ENCODE data around the gene PPP1R1C. TPM values are rescaled to one million over a fixed set of nuclear protein-coding genes. Genes with fewer than 3 reads are reported as not detected.

The PPP1R1C gene
- total RNA-seq, 2 donors from 2014 or later = 0.43 to 0.93 TPM

DNA sequence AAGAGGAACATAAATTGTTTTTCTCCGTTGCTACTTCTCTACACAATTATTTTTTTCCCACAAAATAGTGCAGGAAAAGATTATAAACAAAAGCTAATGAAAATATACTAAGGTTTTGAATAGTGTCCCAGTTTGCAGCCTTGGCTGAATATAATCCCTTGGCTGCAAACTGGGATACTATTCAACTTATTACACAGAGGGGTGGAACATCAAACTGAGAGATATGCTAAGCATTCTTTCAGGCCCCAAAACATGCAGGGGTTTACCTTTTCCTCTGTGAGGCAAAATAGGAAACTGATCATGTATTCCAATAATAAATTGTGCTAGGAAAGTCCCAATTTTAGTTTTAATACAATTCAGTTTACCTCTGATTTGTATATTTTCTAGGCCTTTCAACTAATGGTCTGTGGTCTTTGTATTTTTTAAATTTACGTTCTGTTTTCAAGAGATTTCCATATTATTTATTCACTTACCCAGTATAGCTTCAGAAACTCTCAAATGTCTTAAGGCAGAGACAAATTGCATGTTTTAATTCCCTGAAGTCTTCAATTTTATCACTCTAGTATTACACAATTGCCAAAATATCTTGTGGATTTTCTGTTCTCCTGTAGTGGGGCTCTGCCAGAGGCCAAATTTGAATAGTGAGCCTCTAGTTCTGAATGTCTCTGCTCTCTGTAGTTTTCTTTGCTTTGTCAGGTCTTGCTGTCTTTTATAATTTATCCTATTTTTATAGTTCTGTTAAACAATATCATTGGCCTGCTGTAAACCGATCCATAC lies 63.9 kb downstream of the PPP1R1C start:
- no peak for DNase-seq (ENCODE audit: low spot score)
- intact Hi-C loops (cut with DNase I) = no loop called here

DNA sequence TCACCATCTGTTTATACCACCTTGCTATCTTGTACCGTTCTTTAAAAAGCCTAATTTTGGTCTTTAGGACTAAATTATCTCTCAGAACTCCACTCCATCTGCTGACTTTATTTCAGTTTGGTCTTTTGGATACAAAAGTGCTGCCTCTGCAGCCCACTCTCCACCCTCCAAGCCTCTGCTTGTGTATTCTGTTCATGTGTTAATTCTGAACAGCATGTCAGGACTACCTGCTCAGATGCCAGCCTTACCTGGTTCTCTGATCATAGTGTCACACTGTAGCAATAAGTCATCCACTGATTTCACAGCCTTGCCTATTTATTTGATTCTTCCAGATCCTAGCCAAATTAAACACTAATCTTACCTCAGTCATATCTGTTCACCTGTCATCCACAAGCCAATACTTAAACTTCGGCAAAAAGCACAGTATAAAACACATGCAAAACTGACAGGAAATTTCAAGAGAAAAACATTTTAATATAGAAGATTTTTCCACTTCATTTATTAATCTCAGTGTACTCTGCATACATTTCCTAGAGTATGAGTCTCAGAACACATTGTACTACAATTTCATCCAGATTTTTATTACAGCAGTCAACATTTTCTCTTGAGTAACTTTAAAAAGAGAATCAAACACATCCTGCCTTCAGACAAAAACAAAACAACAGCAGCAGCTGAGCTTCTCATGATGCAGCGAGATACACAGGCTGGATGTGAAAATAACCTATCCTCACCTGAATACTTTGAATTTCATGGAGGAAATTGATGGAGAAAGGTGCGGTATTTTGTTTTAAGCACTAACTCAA lies 64.9 kb downstream of the PPP1R1C start:
- intact Hi-C loops (cut with DNase I) = no loop called here
- no peak for DNase-seq (ENCODE audit: low spot score)

DNA sequence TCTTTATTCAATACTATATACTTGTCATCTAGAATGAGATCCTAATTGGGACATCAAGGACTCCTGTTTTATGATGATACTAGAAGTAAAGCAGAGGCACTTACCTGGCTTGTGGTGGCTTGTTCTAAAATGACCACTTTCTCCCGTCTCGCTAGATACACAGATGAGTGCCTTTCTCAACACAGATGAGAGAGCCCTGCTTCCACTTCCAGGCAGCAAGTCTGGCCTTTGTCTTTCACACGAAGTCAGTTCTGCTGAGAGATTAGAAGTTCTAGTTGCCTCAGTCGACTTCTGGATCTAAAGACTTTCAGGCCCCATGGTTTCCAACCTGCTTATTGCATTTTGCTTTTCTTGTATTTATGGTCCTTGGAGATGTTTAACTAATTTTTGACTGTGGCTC lies 70.3 kb downstream of the PPP1R1C start:
- intact Hi-C loops (cut with DNase I) = no loop called here
- no peak for DNase-seq (ENCODE audit: low spot score)

DNA sequence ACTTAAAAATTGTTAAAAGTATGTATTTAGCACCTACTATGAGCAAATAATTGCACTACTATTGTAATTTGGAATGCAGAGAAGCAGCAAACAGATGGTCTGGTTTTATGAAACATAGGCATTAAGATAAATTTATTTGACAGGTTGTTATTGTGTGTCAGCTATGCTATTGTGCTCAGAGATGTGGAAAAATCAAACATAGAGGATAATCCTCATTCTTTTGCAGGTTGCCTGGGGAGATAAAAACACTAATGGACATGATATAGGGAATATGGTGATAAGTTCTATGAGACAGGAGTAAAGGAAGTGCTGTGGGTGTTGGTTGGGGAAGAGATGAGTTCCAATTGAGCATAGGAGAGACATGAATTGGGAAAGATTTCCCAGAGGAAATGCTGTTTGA lies 71.3 kb downstream of the PPP1R1C start:
- intact Hi-C loops (cut with DNase I) = no loop called here
- no peak for DNase-seq (ENCODE audit: low spot score)

DNA sequence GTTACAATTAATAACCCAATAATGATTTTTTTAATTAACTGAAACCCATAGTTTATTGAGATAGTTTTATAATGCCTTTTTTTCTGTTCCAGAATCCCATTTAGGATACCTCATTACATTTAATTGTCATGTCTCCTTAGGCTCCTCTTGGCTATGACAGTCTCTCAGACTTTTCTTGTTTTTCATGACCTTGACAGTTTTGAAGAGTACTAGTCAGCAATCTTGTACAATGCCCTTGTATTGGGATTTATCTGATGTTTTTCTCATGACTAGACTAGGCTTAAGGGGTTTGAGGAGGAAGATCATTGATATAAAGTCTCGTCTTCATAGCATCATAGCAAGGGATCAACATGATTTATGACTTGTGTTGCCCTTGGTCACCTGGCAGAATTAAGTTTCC lies 72.4 kb downstream of the PPP1R1C start:
- intact Hi-C loops (cut with DNase I) = no loop called here
- DNase-seq (ENCODE audit: low spot score) = no peak

DNA sequence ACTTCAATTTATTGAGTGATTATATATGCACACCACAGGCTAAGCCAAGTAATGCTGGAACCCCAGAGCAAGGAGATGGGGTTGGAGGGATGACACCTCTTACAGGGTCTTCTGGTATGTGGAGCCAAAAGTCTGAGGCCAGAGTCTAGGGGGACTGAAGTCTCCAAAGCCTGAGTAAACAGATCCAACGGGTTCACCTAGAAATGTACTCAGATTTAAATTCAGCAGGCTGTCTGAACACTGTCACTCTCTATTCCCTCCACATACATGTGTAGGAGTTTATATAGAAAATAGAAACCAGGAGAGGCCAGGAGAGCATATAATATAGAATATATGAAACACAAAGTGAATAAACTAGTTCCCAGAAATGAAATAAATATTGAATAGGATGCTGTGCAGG lies 76.1 kb downstream of the PPP1R1C start:
- DNase-seq (ENCODE audit: low spot score) = no peak
- intact Hi-C loops (cut with DNase I) = loop anchor here in 1 of 2 donors (10.0 kb wide), 1 partner anchor 87 kb away; no protein-coding TSS in a partner anchor

DNA sequence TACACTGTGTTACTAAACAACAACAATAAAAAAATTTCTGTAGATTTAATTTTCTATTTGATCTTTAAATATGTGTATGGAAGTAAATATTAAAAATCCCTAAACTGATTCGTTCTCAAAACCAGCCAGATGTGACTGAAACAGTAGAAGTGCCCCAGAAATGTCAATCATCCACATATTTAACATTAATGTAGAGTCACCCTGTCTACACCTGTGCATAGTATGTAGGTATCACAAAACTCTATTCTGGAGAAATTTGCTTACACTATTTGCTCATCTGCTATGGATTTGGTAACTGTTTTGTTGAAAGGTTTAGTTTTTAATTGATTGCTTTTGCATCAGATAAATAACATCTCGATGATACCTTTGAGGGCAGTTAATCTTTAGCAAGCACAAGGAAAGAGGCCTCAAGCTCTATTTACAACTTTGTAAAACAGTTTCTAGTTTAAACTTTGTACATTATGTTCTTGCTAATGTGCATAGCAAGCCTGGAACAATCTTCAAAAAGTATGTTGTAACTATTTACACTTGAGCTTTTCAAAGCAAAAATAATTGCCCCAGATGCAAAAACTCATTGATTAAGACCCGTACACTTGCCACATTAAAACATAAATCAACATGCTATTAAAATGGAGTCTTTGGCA lies 76.8 kb downstream of the PPP1R1C start:
- intact Hi-C loops (cut with DNase I) = loop anchor here in 1 of 2 donors (10.0 kb wide), 1 partner anchor 88 kb away; no protein-coding TSS in a partner anchor
- no peak for DNase-seq (ENCODE audit: low spot score)

DNA sequence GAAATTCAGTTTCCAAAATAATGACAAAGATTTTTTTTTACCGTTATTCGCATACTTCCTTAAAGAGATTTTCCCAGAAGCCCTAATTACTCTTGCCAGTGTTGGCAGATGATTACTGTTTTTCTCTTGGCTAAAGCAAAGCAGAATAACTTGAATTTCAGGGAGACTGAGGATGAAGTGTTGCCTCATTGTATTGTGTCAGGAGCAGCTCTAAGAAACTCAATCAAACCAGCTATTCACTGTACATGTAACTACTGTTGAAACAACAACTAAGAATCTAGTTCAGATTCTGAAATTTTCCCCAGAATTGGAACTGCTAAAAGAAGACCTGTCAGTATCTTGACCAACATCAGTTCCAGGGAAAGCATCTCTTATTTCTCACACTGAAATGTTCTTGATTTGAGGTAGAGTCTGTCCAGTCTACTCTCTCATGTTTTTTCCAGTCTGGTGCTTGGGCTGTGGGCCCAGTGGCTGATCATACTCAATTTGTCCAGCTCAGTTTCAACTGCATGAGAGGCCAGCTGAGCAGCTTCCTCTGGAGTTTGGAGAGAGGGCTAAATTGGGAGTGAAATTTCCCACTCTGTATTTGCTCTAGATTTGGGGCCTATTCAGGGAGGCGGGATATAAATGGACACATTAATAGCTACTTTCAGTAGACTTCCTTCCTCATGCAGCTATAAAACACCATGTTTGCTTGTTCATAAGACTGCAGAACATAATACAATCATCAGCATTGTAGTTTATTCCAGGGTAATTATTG lies 78.5 kb downstream of the PPP1R1C start:
- DNase-seq (ENCODE audit: low spot score) = no peak
- intact Hi-C loops (cut with DNase I) = loop anchor here in 1 of 2 donors (10.0 kb wide), 1 partner anchor 89 kb away; no protein-coding TSS in a partner anchor

DNA sequence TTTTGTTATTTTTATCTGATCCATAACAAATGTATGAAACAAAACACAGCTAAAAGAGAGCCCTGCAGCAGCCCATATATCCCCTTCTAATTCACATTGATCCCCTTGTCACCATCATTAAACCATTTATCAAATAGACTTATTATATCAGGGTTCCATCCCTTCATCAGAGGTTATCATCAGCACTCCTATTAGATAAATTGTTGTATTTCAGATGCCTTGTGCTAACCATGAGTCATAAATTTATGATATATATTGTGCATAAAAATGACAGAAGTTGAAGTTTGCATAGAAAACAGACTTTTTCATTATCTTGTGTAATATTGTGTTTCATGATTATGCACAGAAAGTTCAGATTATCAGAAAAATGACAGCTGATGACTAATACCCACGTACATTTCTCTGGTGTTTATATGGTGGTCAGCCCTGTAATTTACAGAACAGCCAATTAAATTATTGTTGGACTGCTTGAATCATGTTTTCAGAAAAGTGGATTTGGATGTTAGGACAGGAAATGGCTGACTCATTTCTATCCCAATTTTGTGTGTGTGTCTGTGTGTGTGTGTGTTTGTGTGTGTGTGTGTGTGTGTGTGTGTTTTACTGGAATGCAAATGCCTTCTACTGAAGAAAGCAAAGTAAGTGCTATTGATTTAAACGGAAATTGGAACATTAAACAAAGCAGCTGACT lies 80.9 kb downstream of the PPP1R1C start:
- no peak for DNase-seq (ENCODE audit: low spot score)
- intact Hi-C loops (cut with DNase I) = loop anchor here in 1 of 2 donors (10.0 kb wide), 1 partner anchor 92 kb away; no protein-coding TSS in a partner anchor

DNA sequence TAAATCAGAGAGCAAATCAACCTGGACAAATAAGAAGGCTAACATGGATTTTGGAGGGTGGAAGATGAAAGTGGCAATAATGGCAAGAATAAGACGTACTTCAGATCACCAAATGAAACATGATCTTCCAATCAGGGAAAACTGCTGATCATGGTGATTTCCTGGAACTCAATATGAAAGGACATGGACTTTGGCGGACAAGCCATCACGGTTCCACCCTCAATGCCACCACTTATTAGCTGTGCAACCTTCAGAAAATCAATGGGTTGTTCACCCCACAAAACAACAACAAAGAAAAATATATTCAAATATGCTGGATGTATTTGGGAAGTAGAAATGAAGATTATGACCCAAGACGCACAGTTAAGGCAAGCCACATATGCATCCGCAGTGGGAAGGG lies 81.7 kb downstream of the PPP1R1C start:
- no peak for DNase-seq (ENCODE audit: low spot score)
- intact Hi-C loops (cut with DNase I) = loop anchor here in 1 of 2 donors (10.0 kb wide), 1 partner anchor 93 kb away; no protein-coding TSS in a partner anchor

DNA sequence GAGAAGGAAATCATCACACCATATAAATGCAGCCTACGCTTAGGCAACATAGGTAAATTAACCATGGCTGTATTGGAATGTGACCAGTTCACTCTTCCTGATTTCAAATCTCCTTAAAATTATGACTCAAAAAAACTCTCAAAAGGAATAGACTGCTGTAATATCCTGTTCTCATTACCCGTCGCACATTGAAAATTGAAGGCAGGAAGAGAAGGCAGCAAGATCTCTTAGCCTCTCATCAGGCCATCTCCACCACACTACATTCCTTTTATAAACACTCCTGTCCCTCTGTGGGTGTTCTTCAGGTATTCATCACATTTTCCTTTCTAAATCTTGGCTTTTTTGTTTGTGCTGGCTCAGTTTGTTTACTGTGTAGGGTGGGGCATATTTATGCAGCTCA lies 83.2 kb downstream of the PPP1R1C start:
- no peak for DNase-seq (ENCODE audit: low spot score)
- intact Hi-C loops (cut with DNase I) = loop anchor here in 1 of 2 donors (10.0 kb wide), 1 partner anchor 94 kb away; no protein-coding TSS in a partner anchor

DNA sequence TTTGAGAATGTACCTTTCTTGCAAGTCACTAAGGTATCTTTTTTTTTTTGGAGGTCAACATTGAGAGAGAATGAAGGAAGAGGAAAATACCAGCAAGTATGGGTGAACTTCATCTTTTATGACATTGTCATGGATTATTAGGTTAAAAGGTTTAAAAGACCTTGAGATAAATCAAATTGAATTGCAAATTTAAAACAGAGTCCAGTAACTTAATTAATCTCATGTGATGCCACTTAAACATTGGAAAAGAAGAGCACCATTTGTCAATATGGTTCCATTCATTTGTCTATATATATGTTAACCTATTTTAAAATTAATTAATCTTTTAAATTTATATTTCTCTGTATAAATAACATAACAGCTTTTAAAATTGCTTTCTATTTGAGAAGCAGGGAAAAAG lies 83.8 kb downstream of the PPP1R1C start:
- no peak for DNase-seq (ENCODE audit: low spot score)
- intact Hi-C loops (cut with DNase I) = loop anchor here in 1 of 2 donors (10.0 kb wide), 1 partner anchor 95 kb away; no protein-coding TSS in a partner anchor

DNA sequence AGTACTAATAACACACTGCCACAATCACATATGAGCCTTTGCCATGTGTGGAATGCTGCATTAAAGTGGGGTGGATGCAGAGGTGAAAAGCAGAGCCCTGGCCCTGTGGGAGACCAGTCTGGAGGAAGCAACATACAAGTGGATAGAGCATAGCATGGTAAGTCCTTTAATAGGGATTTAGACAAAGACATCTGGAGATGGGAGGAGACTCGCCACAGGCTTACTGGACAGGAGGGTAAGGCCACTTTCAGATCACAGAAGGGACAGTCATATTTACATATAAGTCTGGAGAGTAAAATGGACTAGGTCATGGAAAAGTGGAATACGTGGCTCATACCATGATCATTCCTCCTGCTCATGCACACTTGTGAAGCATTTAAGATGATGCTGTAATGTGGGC lies 84.3 kb downstream of the PPP1R1C start:
- intact Hi-C loops (cut with DNase I) = loop anchor here (10.0 kb wide), 2 partner anchors 95 to 325 kb away; no protein-coding TSS in a partner anchor

DNA sequence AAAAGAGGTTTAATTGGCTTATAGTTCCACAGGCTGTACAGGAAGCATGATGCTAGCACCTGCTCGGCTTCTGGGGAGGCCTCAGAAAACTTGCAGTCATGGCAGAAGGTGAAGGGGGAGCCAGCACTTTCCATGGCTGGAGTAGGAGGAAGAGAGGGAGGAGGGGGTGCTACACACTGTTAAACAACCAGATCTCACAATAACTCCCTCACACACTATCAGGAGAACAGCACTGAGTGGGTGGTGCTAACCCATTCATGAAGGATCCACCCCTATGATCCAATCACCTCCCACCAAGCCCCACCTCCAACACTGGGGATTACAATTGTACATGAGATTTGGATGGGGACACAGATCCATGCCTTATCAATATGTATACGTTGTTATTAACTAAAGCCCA lies 85.1 kb downstream of the PPP1R1C start:
- no peak for DNase-seq (ENCODE audit: low spot score)
- intact Hi-C loops (cut with DNase I) = loop anchor here in 1 of 2 donors (10.0 kb wide), 1 partner anchor 326 kb away; no protein-coding TSS in a partner anchor

More for the DNA sequence above, 84.3 kb downstream of the PPP1R1C start:
- no peak for DNase-seq (ENCODE audit: low spot score)

DNA sequence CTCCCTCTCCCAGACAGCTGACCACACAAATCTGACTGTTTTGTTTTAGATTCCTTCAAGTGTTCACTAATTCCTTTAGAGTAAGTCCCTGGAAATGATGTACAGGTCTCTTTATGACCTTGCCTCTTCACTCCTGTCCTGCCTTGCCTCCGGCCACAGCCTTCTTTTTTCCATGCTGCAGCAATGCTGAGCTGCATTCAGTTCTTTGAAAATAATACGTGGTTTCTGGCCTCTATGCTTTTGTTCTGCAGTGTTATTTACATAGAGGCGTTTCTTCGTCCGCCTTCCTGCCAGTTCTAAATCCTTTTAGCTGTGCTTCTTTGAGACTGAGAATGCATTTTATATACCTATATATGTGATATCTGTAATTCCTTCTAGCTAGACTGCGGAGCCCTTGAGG lies 87.2 kb downstream of the PPP1R1C start:
- intact Hi-C loops (cut with DNase I) = loop anchor here in 1 of 2 donors (10.0 kb wide), 1 partner anchor 328 kb away; no protein-coding TSS in a partner anchor
- no peak for DNase-seq (ENCODE audit: low spot score)

DNA sequence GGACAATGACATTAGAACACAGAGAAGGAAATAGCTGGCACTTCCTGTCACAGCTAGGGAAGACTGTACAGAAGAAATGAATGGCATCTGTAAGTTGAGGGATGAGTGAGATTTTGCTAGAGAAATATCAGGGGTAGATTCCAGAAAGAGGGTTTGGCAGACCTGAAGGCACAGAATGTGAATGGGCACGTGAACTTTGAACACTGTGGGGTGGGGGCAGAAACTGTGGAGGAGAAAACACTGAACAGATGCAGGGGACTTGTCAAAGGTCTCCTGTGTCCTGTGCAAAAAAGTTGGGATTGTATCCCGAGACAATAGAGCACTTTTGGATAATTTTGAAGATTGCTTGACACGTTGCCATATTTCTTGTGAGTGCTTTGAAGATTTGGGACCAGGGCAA lies 88.0 kb downstream of the PPP1R1C start:
- DNase-seq (ENCODE audit: low spot score) = no peak
- intact Hi-C loops (cut with DNase I) = loop anchor here in 1 of 2 donors (10.0 kb wide), 1 partner anchor 329 kb away; no protein-coding TSS in a partner anchor

DNA sequence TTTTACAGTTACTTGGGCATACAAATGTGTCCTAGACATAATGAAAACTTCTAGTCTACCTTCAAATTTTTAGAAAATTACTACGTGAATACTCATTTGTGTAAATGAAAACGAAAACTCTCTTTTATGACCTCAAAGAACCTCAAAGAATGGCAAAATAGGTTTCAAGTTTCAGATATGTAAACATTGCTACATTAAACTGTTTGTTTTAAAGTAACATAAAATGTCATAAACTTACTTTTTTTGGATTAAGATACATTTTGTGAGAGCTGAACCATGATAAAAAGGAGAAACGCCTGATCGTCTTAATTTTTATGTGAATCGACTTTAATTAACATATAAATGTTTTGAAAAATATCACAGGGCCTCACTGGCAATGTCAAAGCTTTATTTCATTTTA lies 91.4 kb downstream of the PPP1R1C start:
- no peak for DNase-seq (ENCODE audit: low spot score)
- intact Hi-C loops (cut with DNase I) = loop anchor here in 1 of 2 donors (10.0 kb wide), 1 partner anchor 332 kb away; no protein-coding TSS in a partner anchor
